GM19463 (cell line): Measurements from ENCODE around the gene RPRML.
"Not testable (repeated sequence)": the region's sequence is repeated elsewhere in the genome, so short reads cannot be mapped to it uniquely, and the experiment has no call there.

Experiments used
- ATAC-seq: cut with Tn5 transposase; IDR thresholded peaks from one replicate; pipeline ENCODE4 v1.9.1; 2021; ENCODE audit warnings: mild to moderate bottlenecking, moderate library complexity; ENCODE audit not compliant: unreplicated experiment

RPRML gene

GRCh38 chr17:46977348-46977747 lies 1.7 kb downstream of the RPRML start:
- no peak for ATAC-seq

GRCh38 chr17:46976626-46977270 lies 2.3 kb downstream of the RPRML start:
- no peak for ATAC-seq

GRCh38 chr17:46975287-46975686 lies 3.8 kb downstream of the RPRML start:
- no peak for ATAC-seq

- no peak for ATAC-seq
Observed at GRCh38 chr17:46974086-46974485, 5.0 kb downstream of the RPRML start.

- ATAC-seq, result no peak
Observed at GRCh38 chr17:46972346-46972745, 6.7 kb downstream of the RPRML start.

- ATAC-seq, result no peak
Observed at GRCh38 chr17:46971647-46972300, 7.3 kb downstream of the RPRML start.

- ATAC-seq, result no peak
Observed at GRCh38 chr17:46968896-46969295, 10.2 kb downstream of the RPRML start.

DNA sequence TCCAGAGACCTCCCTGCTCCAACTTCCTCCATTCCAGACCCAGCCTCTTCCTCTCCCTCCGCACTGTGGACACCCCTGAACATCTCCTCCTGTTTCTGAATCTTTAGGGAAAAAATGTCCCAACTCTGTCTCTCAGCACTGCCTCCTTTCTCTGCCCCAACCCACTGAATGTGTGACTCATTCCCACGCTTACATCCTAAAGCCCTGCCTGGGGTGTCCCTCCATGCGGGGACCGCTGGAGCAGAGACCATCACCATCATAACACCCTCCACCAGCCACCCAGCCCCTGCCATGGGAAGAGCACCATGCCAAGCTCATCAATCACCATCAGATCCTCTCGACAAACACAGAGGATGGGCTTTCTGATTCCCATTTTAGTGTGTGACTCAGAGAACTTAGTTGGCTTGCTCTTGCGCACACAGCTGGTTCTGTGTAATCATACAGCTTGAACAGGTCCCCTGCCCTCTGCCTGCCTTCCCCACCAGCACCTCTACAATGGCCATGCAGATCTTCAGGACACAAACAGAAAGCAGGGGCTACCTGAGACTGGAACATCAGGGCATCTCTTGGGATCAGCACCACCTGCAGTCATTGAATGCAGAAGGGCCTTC lies 10.7 kb downstream of the RPRML start:
- no peak for ATAC-seq

GRCh38 chr17:46964315-46965265 lies 14.5 kb downstream of the RPRML start:
- no peak for ATAC-seq

DNA sequence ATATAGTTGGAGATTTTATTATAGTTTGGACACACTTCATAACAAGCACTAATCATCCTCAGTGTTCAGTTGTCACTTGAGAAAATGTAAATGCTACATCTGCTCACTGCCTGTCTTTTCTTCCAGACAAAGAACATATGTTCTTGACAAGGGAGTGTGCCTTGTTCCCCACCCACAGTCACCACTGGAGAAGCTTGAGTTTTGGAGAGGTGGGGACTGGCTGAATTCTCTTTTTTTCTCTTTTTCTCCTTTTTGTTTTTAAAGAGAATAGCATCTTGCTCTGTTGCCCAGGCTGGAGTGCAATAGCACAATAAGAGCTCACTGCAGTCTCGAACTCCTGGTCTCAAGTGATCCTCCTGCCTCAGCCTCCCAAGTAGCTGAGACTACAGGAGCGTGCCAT lies 15.5 kb downstream of the RPRML start:
- no peak for ATAC-seq

- no peak for ATAC-seq
Observed at GRCh38 chr17:46962374-46962790, 16.7 kb downstream of the RPRML start.

DNA sequence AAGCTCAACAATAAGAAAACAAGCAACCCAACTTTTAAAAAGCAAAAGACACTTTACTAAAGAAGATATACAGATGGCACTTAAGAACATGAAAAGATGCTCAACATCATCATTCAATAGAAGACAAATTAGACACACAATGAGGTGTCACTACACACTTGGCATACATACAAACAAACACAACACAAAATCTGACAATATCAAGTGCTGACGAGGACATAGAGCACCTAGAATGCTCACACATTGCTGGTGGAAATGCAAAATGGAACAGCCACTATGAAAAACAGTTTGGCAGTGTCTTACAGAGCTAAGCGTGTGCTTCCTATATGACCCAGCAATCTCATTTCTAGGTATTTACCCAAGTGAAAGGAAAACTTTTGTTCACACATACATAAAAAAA lies 18.9 kb downstream of the RPRML start:
- ATAC-seq, result no peak

GRCh38 chr17:46958041-46958591 lies 20.9 kb downstream of the RPRML start:
- no peak for ATAC-seq

GRCh38 chr17:46953191-46953590 lies 25.9 kb downstream of the RPRML start:
- not testable (repeated sequence) for ATAC-seq

DNA sequence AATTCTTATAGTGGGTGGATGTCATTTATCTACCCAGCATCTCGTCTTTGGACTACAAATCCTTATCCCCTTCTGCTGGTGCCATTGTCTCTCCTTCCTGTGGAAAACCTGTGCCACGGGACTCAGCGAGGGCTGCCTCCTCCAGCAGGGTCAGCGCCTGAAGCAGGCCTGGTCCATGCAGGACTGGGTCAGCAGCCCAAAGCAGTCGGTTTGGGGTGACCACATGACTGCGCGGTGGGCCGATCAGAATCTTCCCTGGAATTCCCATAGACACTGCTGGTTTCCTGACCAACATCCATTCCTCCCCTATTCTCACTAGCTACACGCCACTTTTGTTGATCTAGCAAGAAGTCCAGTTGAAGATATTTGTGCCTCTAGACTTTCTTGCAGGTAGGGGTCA lies 26.9 kb downstream of the RPRML start:
- no peak for ATAC-seq

DNA sequence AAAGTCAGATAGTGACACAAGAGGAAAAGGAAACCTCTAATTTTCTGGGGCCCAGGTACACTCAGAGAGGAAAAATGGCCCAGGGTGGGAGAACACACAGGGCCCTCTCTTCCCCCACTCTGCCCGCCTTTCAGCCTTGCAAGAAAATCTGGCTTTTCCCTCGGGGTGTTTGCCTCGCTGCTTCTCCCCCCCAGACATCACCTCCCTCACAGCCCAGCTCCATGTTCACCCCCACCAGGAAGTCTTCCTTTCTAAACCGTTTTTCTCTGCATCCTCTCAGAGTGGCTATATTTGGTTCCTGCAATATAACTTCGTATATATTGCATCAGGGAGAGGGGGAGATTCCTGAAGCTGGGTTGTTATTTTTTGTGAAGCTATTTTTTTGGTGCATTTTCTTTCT lies 27.3 kb downstream of the RPRML start:
- ATAC-seq, result no peak

- no peak for ATAC-seq
Observed at GRCh38 chr17:46950997-46951621, 27.9 kb downstream of the RPRML start.

- no peak for ATAC-seq
Observed at GRCh38 chr17:46950342-46950996, 28.6 kb downstream of the RPRML start.

DNA sequence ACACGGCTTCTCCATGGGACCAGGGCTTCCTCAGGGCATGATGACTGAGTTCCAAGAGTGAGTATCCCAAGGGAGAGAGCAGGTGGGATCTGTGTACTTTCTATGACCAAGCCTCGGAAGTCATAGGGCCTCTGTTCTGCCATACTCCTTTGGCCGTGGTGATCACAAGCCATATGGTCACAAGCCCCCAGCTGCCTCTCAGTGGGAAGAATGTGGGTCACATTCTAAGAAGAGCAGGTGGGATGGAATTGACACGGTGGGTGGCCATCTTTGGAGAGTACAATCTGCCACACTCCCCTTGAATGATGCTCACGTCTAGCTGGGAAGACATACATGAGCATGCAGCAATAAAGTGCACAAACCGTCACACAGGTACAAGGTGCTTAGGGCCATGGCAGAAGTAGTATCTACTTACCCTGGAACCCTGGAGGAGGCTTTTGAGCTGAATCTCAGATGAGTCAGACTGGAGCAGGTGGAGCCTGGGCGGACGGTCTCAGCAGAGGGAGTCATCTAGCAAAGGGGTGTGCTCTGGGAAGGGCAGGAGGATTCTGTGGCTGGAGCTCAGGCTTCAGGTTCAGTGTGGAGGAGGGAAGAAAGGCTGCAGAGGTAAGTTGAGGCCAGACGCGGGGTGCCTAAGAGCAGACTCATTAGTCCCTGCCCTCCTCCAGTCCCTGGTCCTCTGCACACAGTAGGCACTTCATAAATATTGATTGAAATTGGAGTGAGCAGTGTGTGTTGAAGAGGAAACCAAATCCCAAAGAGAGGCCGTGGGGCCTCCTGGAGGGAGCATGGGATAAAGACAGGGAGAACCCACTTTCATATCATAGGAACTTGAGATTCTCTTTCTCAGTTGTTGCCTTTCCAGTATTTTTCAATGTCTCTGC lies 29.5 kb downstream of the RPRML start:
- no peak for ATAC-seq
